NCI-H128 (cell line): ENCODE results near the gene ITGA5.
A peak's percentile ranks its signal among the peaks of the same experiment; 100 is the strongest.

ENCODE experiments used
- DNase-seq: peaks from one replicate; lab custom pipeline; 2025; ENCODE audit not compliant: unreplicated experiment; lab: John Stamatoyannopoulos, UW

ITGA5 gene

GRCh38 chr12:54373649-54374561, 45.2 kb downstream of the ITGA5 start:
- DNase-seq: no peak

- no peak for DNase-seq
Observed at GRCh38 chr12:54372113-54372806, 46.8 kb downstream of the ITGA5 start.

GRCh38 chr12:54371328-54372112, 47.5 kb downstream of the ITGA5 start:
- peak; percentile 52 for DNase-seq

GRCh38 chr12:54370171-54370730, 48.8 kb downstream of the ITGA5 start:
- DNase-seq: no peak

- DNase-seq: no peak
Observed at GRCh38 chr12:54369597-54370131, 49.4 kb downstream of the ITGA5 start.

GRCh38 chr12:54368709-54369596, 50.1 kb downstream of the ITGA5 start:
- DNase-seq: peak; percentile 75

GRCh38 chr12:54368025-54368708, 50.9 kb downstream of the ITGA5 start:
- DNase-seq: no peak

- DNase-seq: no peak
Observed at GRCh38 chr12:54364413-54364812, 54.7 kb downstream of the ITGA5 start, which contains the start of gene GPR84. TSS of gene GPR84 (minus strand) at chr12:54364486. CDS start at chr12:54363851, 635 bp downstream.

- no peak for DNase-seq
Observed at GRCh38 chr12:54363618-54364017, 55.4 kb downstream of the ITGA5 start.

GRCh38 chr12:54363047-54363446, 56.0 kb downstream of the ITGA5 start:
- DNase-seq: no peak

GRCh38 chr12:54360717-54361456, 58.2 kb downstream of the ITGA5 start:
- peak; percentile 83 for DNase-seq

GRCh38 chr12:54359762-54360351, 59.2 kb downstream of the ITGA5 start:
- DNase-seq: no peak

GRCh38 chr12:54358945-54359761, 59.9 kb downstream of the ITGA5 start:
- peak; percentile 95 for DNase-seq

- no peak for DNase-seq
Observed at GRCh38 chr12:54358191-54358944, 60.7 kb downstream of the ITGA5 start.

GRCh38 chr12:54357506-54358190, 61.4 kb downstream of the ITGA5 start:
- no peak for DNase-seq

- no peak for DNase-seq
Observed at GRCh38 chr12:54356951-54357356, 62.1 kb downstream of the ITGA5 start.
